SK-N-SH (cell line): ENCODE data around the gene SH2D4B. TPM values are rescaled to one million over a fixed set of nuclear protein-coding genes. Genes with fewer than 3 reads are reported as not detected.

Experiments used
- CTCF ChIA-PET: fragments of 300-600, 350-600 bp; formaldehyde crosslinking; extraction: SDS; loops from one replicate; lab custom pipeline; 2021; lab: Yijun Ruan, JAX
- POLR2A ChIA-PET: fragments of 350-600 bp; sonication (Branson Sonifier 250); formaldehyde crosslinking; extraction: SDS; loops from one replicate; lab custom pipeline; 2020; ENCODE audit warnings: antibody characterized with exemption, inconsistent platforms; lab: Yijun Ruan, JAX
- DNase-seq: peaks from one replicate; pipeline ENCODE4 v3.0.0; 2012
- H2AFZ ChIP-seq: fragments of 200-600 bp; sonication (generic); 2 replicates; pipeline ENCODE4 v1.8.1; 2016; ENCODE audit warnings: antibody characterized with exemption, mild to moderate bottlenecking, low read depth
- H3F3A ChIP-seq: fragments of 200-600 bp; sonication (generic); replicated peaks from 2 replicates; pipeline ENCODE3; 2016; ENCODE audit warnings: antibody characterized with exemption, mild to moderate bottlenecking; ENCODE audit not compliant: insufficient read depth
- H3K27ac ChIP-seq, 2 experiments: fragments of 200-500 bp in 1 of 2; fragments of 200-600 bp in 1 of 2; sonication (Bioruptor generic) in 1 of 2; sonication (generic), shearing (Covaris generic) in 1 of 2; 2 replicates each; pipeline versions ENCODE4 v1.5.1 to v1.6.1; 2014 to 2016; ENCODE audit warnings: low read depth in 2 of 2, inconsistent platforms in 1 of 2, low read length in 1 of 2, mild to moderate bottlenecking in 1 of 2, mixed read lengths in 1 of 2
- H3K27me3 ChIP-seq: fragments of 200-600 bp; sonication (generic), shearing (Covaris generic); 2 replicates; pipeline ENCODE4 v1.6.1; 2016; ENCODE audit warnings: mixed run types; ENCODE audit not compliant: insufficient read depth
- H3K36me3 ChIP-seq, 2 experiments: fragments of 200-500 bp in 1 of 2; fragments of 200-600 bp in 1 of 2; sonication (Bioruptor generic) in 1 of 2; sonication (generic) in 1 of 2; replicated peaks in 1 of 2; 2 replicates each; pipeline versions ENCODE3 to v1.5.1; 2014 to 2016; ENCODE audit warnings: low read length in 1 of 2, mild to moderate bottlenecking in 1 of 2; ENCODE audit not compliant: insufficient read depth in 2 of 2, control insufficient read depth in 1 of 2
- H3K4me1 ChIP-seq, 2 experiments: fragments of 200-500 bp in 1 of 2; fragments of 200-600 bp in 1 of 2; sonication (Bioruptor generic) in 1 of 2; sonication (generic), shearing (Covaris generic) in 1 of 2; 2 replicates each; pipeline versions ENCODE4 v1.5.1 to v1.6.1; 2014 to 2016; ENCODE audit warnings: low read depth in 1 of 2, low read length in 1 of 2, mixed run types in 1 of 2; ENCODE audit not compliant: insufficient read depth in 2 of 2, control insufficient read depth in 1 of 2
- H3K4me2 ChIP-seq: fragments of 200-600 bp; sonication (generic), shearing (Covaris generic); 2 replicates; pipeline ENCODE4 v1.6.1; 2017; ENCODE audit warnings: mixed run types
- H3K4me3 ChIP-seq, 2 experiments: fragments of 200-500 bp in 1 of 2; fragments of 200-600 bp in 1 of 2; sonication (Bioruptor generic) in 1 of 2; sonication (generic), shearing (Covaris generic) in 1 of 2; 2 replicates each; pipeline versions ENCODE4 v1.5.1 to v1.8.1; 2014 to 2016; ENCODE audit warnings: low read depth in 2 of 2, inconsistent platforms in 1 of 2, low read length in 1 of 2, mild to moderate bottlenecking in 1 of 2, mixed read lengths in 1 of 2, moderate library complexity in 1 of 2
- H3K79me2 ChIP-seq: fragments of 200-600 bp; sonication (generic); 2 replicates; pipeline ENCODE4 v1.8.1; 2017; ENCODE audit warnings: mild to moderate bottlenecking; ENCODE audit not compliant: insufficient read depth
- H3K9ac ChIP-seq: fragments of 200-600 bp; sonication (generic); 2 replicates; pipeline ENCODE4 v1.6.1; 2017; ENCODE audit warnings: mixed run types
- H3K9me2 ChIP-seq: fragments of 200-600 bp; sonication (generic); 2 replicates; pipeline ENCODE4 v1.6.1; 2017; ENCODE audit warnings: mixed run types
- H3K9me3 ChIP-seq: fragments of 200-600 bp; sonication (generic); 2 replicates; pipeline ENCODE4 v1.6.1; 2017; ENCODE audit warnings: mixed run types, mild to moderate bottlenecking, moderate library complexity
- H4K20me1 ChIP-seq: fragments of 200-600 bp; sonication (generic); 2 replicates; pipeline ENCODE4 v1.6.1; 2017; ENCODE audit warnings: mild to moderate bottlenecking, mixed run types; ENCODE audit not compliant: insufficient read depth
- CHD2 ChIP-seq: fragments of 150-350 bp; IDR thresholded peaks from 2 replicates; pipeline ENCODE4 v1.6.1; 2018; ENCODE audit warnings: low read length; ENCODE audit not compliant: partially characterized antibody
- ELF1 ChIP-seq: IDR thresholded peaks from 2 replicates; pipeline ENCODE4 v1.4.0; 2012
- EZH2phosphoT487 ChIP-seq: fragments of 200-600 bp; sonication (generic); IDR thresholded peaks from 2 replicates; pipeline ENCODE4 v1.6.1; 2017; ENCODE audit warnings: low read depth, mixed run types, mild to moderate bottlenecking, antibody characterized with exemption, moderate library complexity, borderline replicate concordance
- FOSL2 ChIP-seq: IDR thresholded peaks from 2 replicates; pipeline ENCODE4 v1.4.0; 2012; ENCODE audit warnings: low read depth, mild to moderate bottlenecking, moderate library complexity, borderline replicate concordance
- FOXM1 ChIP-seq: IDR thresholded peaks from 2 replicates; pipeline ENCODE4 v1.4.0; 2012; ENCODE audit warnings: low read depth, mild to moderate bottlenecking
- MEF2A ChIP-seq: IDR thresholded peaks from 2 replicates; pipeline ENCODE4 v1.4.0; 2012; ENCODE audit warnings: low read depth, borderline replicate concordance
- RAD21 ChIP-seq: IDR thresholded peaks from 2 replicates; pipeline ENCODE4 v1.6.1; 2012; ENCODE audit warnings: mild to moderate bottlenecking, low read length
- RXRA ChIP-seq: IDR thresholded peaks from 2 replicates; pipeline ENCODE4 v1.4.0; 2012; ENCODE audit warnings: low read depth, mild to moderate bottlenecking, borderline replicate concordance
- SIN3A ChIP-seq: IDR thresholded peaks from 2 replicates; pipeline ENCODE4 v1.6.1; 2012; ENCODE audit warnings: low read depth, mild to moderate bottlenecking, low read length, moderate library complexity, borderline replicate concordance
- SMC3 ChIP-seq: IDR thresholded peaks from 2 replicates; pipeline ENCODE4 v1.6.1; 2012; ENCODE audit warnings: low read depth, low read length, improper control_type of control experiment
- TAF1 ChIP-seq: IDR thresholded peaks from 2 replicates; pipeline ENCODE4 v1.6.1; 2012; ENCODE audit warnings: low read depth, mild to moderate bottlenecking, low read length, moderate library complexity, borderline replicate concordance
- TEAD4 ChIP-seq: IDR thresholded peaks from 2 replicates; pipeline ENCODE4 v1.4.0; 2012; ENCODE audit warnings: mild to moderate bottlenecking, borderline replicate concordance; ENCODE audit not compliant: insufficient read depth
- WGBS: methylation state at CpG from one replicate; pipeline ENCODE4 v1.1.6; 2017; ENCODE audit warnings: low lambda C conversion rate; 5-methylcytosine and 5-hydroxymethylcytosine counted together
- polyA plus RNA-seq, 3 experiments: library from polyadenylated mRNA; depleted of rRNA; stranded (reverse); fragments of >200 nt; gene quantifications; 2 replicates each; pipeline ENCODE4 v1.2.3, GENCODE V29; 2012
- TF ChIP-seq, protein P1 (sequence below): fragments of 150-350 bp; IDR thresholded peaks from 2 replicates; pipeline ENCODE4 v1.6.1; 2017; ENCODE audit warnings: antibody characterized with exemption, low read length, low read depth, borderline replicate concordance
- TF ChIP-seq, protein P2 (sequence below): fragments of 200-600 bp; sonication (generic); IDR thresholded peaks from 2 replicates; pipeline ENCODE4 v1.6.1; 2017; ENCODE audit warnings: antibody characterized with exemption, mild to moderate bottlenecking, moderate library complexity
- TF ChIP-seq, protein P3 (sequence below): fragments of 150-350 bp; IDR thresholded peaks from 2 replicates; pipeline ENCODE4 v1.6.1; 2016; ENCODE audit warnings: mild to moderate bottlenecking, low read depth, low read length

The SH2D4B gene
- polyA plus RNA-seq, 1 of the 3 experiments (the other 2 are of a cell fraction) = not detected

DNA sequence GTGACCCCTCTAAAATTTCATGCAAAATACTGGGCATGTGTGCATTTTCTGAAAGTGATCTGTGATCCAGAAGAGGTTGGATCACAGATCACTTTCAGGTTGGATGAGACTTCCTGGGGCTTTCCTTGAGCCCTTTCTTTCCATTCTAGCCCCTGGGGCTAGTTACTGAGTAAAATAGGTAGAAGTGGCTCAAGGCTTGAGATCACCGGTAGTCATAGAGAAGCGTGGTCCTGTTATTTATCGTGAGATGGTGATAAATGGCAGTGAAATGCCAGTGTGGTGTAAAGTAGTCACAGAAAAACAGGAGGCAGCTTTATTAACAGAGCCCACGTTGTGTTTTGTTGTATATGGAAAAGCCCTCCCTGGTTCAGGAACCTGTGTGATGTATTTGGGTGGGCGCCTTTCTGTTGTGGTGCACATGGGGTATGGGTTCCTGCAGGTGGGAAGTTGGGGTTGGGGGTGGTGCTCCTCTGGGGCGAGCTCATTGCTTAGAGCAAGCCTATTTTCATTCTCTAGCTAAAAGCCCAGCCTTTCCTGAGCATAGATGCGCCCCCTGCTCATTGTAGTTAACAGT, 34.0 kb upstream of the SH2D4B start:
- Histone ChIP-seq H3F3A (peaks cover 47% of the 10 kb centered on the region), H3K4me1 (peaks cover 25 to 69% of the 10 kb centered on the region in 2 experiments; a peak in 3 of 4 replicates), H3K9me2 (no peaks in the 10 kb centered on the region), H3K9ac (no peak overlapping the region), H3K27me3 (no peaks in the 10 kb centered on the region), H3K9me3 (no peaks in the 10 kb centered on the region), H3K4me2 (no peak overlapping the region), H3K27ac (peak overlapping the region in 1 of 2 experiments; percentile 92; a peak in 1 of 4 replicates), H3K36me3 (peaks cover 0 to 4% of the 10 kb centered on the region in 2 experiments), H3K79me2 (peaks cover 79% of the 10 kb centered on the region), H4K20me1 (no peaks in the 10 kb centered on the region; the same call in 1 of the 2 replicates), H2AFZ (no peak overlapping the region), H3K4me3 (no peak overlapping the region)
- ChIA-PET POLR2A (interaction anchor here (1.8 kb wide), 1 partner anchor 96 kb away, joined by 6 read pairs; the partner anchor contains the start of gene PRXL2A), CTCF (interaction anchor here (2.2 to 21.2 kb wide), 7 partner anchors 11 to 119 kb away, joined by 9 to 602 read pairs (median 36); partner anchors contain the start of gene TSPAN14)
- no peak; the same call in 1 of the 2 replicates for TF ChIP-seq SMC3
- TF ChIP-seq, protein P1, sequence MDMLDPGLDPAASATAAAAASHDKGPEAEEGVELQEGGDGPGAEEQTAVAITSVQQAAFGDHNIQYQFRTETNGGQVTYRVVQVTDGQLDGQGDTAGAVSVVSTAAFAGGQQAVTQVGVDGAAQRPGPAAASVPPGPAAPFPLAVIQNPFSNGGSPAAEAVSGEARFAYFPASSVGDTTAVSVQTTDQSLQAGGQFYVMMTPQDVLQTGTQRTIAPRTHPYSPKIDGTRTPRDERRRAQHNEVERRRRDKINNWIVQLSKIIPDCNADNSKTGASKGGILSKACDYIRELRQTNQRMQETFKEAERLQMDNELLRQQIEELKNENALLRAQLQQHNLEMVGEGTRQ = no peak
- TF ChIP-seq SIN3A = no peak
- TF ChIP-seq TEAD4 = no peak
- TF ChIP-seq, protein P2, sequence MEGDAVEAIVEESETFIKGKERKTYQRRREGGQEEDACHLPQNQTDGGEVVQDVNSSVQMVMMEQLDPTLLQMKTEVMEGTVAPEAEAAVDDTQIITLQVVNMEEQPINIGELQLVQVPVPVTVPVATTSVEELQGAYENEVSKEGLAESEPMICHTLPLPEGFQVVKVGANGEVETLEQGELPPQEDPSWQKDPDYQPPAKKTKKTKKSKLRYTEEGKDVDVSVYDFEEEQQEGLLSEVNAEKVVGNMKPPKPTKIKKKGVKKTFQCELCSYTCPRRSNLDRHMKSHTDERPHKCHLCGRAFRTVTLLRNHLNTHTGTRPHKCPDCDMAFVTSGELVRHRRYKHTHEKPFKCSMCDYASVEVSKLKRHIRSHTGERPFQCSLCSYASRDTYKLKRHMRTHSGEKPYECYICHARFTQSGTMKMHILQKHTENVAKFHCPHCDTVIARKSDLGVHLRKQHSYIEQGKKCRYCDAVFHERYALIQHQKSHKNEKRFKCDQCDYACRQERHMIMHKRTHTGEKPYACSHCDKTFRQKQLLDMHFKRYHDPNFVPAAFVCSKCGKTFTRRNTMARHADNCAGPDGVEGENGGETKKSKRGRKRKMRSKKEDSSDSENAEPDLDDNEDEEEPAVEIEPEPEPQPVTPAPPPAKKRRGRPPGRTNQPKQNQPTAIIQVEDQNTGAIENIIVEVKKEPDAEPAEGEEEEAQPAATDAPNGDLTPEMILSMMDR = no peak
- TF ChIP-seq MEF2A = no peak
- TF ChIP-seq FOXM1 = no peak
- TF ChIP-seq TAF1 = no peak
- TF ChIP-seq, protein P3, sequence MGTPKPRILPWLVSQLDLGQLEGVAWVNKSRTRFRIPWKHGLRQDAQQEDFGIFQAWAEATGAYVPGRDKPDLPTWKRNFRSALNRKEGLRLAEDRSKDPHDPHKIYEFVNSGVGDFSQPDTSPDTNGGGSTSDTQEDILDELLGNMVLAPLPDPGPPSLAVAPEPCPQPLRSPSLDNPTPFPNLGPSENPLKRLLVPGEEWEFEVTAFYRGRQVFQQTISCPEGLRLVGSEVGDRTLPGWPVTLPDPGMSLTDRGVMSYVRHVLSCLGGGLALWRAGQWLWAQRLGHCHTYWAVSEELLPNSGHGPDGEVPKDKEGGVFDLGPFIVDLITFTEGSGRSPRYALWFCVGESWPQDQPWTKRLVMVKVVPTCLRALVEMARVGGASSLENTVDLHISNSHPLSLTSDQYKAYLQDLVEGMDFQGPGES = no peak
- TF ChIP-seq RXRA = no peak
- no peak for TF ChIP-seq CHD2
- TF ChIP-seq RAD21 = no peak
- no peak for TF ChIP-seq FOSL2
- no peak for TF ChIP-seq ELF1
- no peak for TF ChIP-seq EZH2phosphoT487
- 91% methylated on average over 5 of the region's 7 CpGs for WGBS
- DNase-seq = no peak
